ENCODE results near the gene PHF19.

Gene PHF19

DNA sequence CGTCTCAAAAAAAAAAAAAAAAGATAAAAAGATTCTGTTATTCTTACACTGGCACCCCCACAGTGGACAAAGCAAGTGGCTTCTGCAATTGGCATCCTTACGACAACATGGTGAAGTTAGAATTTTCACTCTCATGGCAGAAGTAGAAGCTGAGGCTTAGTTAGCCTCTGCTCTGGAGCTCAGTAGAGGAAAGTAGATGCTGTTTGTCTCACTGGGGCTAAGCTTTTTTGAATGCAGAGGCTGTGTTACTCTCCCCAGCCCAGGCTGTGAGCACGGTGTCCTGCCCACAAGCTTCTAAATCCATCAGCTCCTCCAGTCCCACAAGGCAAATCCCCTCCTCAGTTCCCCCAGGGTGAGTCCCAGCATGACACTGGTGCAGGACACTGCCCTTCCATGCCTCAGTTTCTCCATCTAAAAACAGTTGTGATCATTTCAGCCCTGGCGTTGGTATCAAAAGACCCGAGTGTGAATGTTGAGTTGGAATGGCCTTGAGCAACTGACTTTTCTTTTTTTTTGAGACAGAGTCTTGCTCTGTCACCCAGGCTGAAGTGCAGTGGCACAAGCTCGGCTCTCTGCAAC, 22.6 kb upstream of the PHF19 start:
- no peak overlapping the region for H2AFZ ChIP-seq (ENCODE audit: insufficient read depth, low read length, poor library complexity)
- no peak overlapping the region for H3K23ac ChIP-seq (ENCODE audit: low read length)
- no peaks in the 10 kb centered on the region for H3K36me3 ChIP-seq (ENCODE audit: control insufficient read depth in 1 of 2, insufficient read depth in 2 of 2, low read length in 2 of 2)
- no peak overlapping the region for H2AK5ac ChIP-seq (ENCODE audit: low read length)
- no peaks in the 10 kb centered on the region for H3K79me2 ChIP-seq (ENCODE audit: control insufficient read depth, insufficient read depth, low read length, poor library complexity)
- H3K4me2 ChIP-seq (ENCODE audit: low read length), result no peak overlapping the region
- no peaks in the 10 kb centered on the region for H3K79me1 ChIP-seq (ENCODE audit: low read length)
- H3K27me3 ChIP-seq (ENCODE audit: insufficient read depth, low read length), result no peaks in the 10 kb centered on the region
- H4K12ac ChIP-seq (ENCODE audit: low read depth, low read length), result no peak overlapping the region
- no peaks in the 10 kb centered on the region for H3K4me1 ChIP-seq (ENCODE audit: control insufficient read depth in 1 of 2, insufficient read depth in 2 of 2, low read length in 2 of 2)
- no peak overlapping the region for H3K4ac ChIP-seq (ENCODE audit: low read depth, low read length)
- H2BK5ac ChIP-seq (ENCODE audit: low read depth, low read length, poor library complexity), result no peak overlapping the region
- no peak overlapping the region for H3K4me3 ChIP-seq (ENCODE audit: low read depth, low read length)
- no CpG with 5 or more reads among the region's 6 CpGs for WGBS (ENCODE audit: extremely low coverage, insufficient coverage, insufficient read length)
- no peak overlapping the region for H4K8ac ChIP-seq (ENCODE audit: low read depth, low read length)
- H3K18ac ChIP-seq (ENCODE audit: low read length), result no peak overlapping the region
- no peak overlapping the region for H2BK12ac ChIP-seq (ENCODE audit: low read length)
- no peak overlapping the region for H3K27ac ChIP-seq (ENCODE audit: low read depth, low read length)
- H4K91ac ChIP-seq (ENCODE audit: low read depth, low read length), result no peak overlapping the region
- no peak overlapping the region for H2BK120ac ChIP-seq (ENCODE audit: insufficient read depth, low read length, poor library complexity)
- no peak overlapping the region for H3K9ac ChIP-seq (ENCODE audit: low read length)
- DNase-seq, result no peak
- no peaks in the 10 kb centered on the region for H3K9me3 ChIP-seq (ENCODE audit: insufficient read depth, low read depth, low read length)
- no peak overlapping the region for H3K14ac ChIP-seq (ENCODE audit: low read length)

DNA sequence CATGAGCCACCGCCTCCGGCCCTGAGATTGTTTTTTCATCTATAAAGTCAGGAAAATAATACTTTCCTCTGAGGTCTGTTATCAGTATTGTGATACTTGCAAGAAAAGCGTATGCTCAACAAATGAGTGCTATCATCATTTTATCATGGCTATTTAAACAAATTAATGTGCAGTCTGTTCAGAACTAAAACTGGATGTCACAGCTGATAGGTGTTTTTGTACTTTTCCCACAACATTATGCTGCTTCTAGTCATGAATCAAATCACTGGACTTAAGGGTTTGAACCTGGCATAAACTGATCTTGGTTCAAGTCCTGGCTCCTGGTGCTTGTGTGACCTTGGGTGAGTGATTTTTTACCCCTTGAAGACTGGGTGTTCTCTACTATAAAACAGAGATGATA, 21.4 kb upstream of the PHF19 start:
- H3K14ac ChIP-seq (ENCODE audit: low read length), result no peak overlapping the region
- no peaks in the 10 kb centered on the region for H3K79me2 ChIP-seq (ENCODE audit: control insufficient read depth, insufficient read depth, low read length, poor library complexity)
- H3K27me3 ChIP-seq (ENCODE audit: insufficient read depth, low read length), result no peaks in the 10 kb centered on the region
- no peak overlapping the region for H2AK5ac ChIP-seq (ENCODE audit: low read length)
- no peak overlapping the region for H2BK12ac ChIP-seq (ENCODE audit: low read length)
- H3K79me1 ChIP-seq (ENCODE audit: low read length), result no peaks in the 10 kb centered on the region
- H4K91ac ChIP-seq (ENCODE audit: low read depth, low read length), result no peak overlapping the region
- no peak overlapping the region for H3K4ac ChIP-seq (ENCODE audit: low read depth, low read length)
- H2BK5ac ChIP-seq (ENCODE audit: low read depth, low read length, poor library complexity), result no peak overlapping the region
- no peak overlapping the region for H3K27ac ChIP-seq (ENCODE audit: low read depth, low read length)
- no peaks in the 10 kb centered on the region for H3K4me1 ChIP-seq (ENCODE audit: control insufficient read depth in 1 of 2, insufficient read depth in 2 of 2, low read length in 2 of 2)
- H4K12ac ChIP-seq (ENCODE audit: low read depth, low read length), result no peak overlapping the region
- DNase-seq, result no peak
- H2BK120ac ChIP-seq (ENCODE audit: insufficient read depth, low read length, poor library complexity), result no peak overlapping the region
- no peaks in the 10 kb centered on the region for H3K9me3 ChIP-seq (ENCODE audit: insufficient read depth, low read depth, low read length)
- no peak overlapping the region for H3K18ac ChIP-seq (ENCODE audit: low read length)
- no peak overlapping the region for H2AFZ ChIP-seq (ENCODE audit: insufficient read depth, low read length, poor library complexity)
- H4K8ac ChIP-seq (ENCODE audit: low read depth, low read length), result no peak overlapping the region
- no CpG with 5 or more reads among the region's 3 CpGs for WGBS (ENCODE audit: extremely low coverage, insufficient coverage, insufficient read length)
- no peak overlapping the region for H3K4me3 ChIP-seq (ENCODE audit: low read depth, low read length)
- H3K23ac ChIP-seq (ENCODE audit: low read length), result no peak overlapping the region
- no peaks in the 10 kb centered on the region for H3K36me3 ChIP-seq (ENCODE audit: control insufficient read depth in 1 of 2, insufficient read depth in 2 of 2, low read length in 2 of 2)
- H3K4me2 ChIP-seq (ENCODE audit: low read length), result no peak overlapping the region
- no peak overlapping the region for H3K9ac ChIP-seq (ENCODE audit: low read length)

DNA sequence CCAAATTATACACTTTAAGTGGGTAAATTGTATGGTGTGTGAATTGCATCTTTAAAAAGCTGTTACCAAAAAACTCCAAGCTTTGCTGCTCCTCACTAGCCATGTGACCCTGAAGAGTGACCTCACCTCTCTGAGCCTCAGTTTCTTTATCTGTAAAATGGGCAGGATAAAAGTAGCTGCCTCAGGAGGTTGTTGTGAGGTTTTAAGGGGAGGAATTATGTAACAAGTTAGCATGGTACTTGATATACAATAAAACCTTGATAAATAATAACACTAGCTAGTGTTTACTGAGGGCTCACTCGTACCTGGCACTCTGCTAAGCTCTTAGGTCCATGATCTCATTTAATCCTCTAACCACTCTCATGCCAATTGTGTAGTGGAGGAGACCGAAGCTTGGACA, 19.0 kb upstream of the PHF19 start:
- H3K27ac ChIP-seq (ENCODE audit: low read depth, low read length), result no peak overlapping the region
- DNase-seq, result no peak
- no peaks in the 10 kb centered on the region for H3K79me2 ChIP-seq (ENCODE audit: control insufficient read depth, insufficient read depth, low read length, poor library complexity)
- H2BK5ac ChIP-seq (ENCODE audit: low read depth, low read length, poor library complexity), result no peak overlapping the region
- no peak overlapping the region for H3K4me3 ChIP-seq (ENCODE audit: low read depth, low read length)
- no peaks in the 10 kb centered on the region for H3K27me3 ChIP-seq (ENCODE audit: insufficient read depth, low read length)
- no peak overlapping the region for H3K4ac ChIP-seq (ENCODE audit: low read depth, low read length)
- H3K9me3 ChIP-seq (ENCODE audit: insufficient read depth, low read depth, low read length), result no peaks in the 10 kb centered on the region
- H4K91ac ChIP-seq (ENCODE audit: low read depth, low read length), result no peak overlapping the region
- H2BK12ac ChIP-seq (ENCODE audit: low read length), result no peak overlapping the region
- H2AK5ac ChIP-seq (ENCODE audit: low read length), result no peak overlapping the region
- no peaks in the 10 kb centered on the region for H3K4me1 ChIP-seq (ENCODE audit: control insufficient read depth in 1 of 2, insufficient read depth in 2 of 2, low read length in 2 of 2)
- H2AFZ ChIP-seq (ENCODE audit: insufficient read depth, low read length, poor library complexity), result no peak overlapping the region
- no peak overlapping the region for H3K4me2 ChIP-seq (ENCODE audit: low read length)
- no peak overlapping the region for H3K14ac ChIP-seq (ENCODE audit: low read length)
- WGBS (ENCODE audit: extremely low coverage, insufficient coverage, insufficient read length), result no CpG with 5 or more reads among the region's 2 CpGs
- H3K36me3 ChIP-seq (ENCODE audit: control insufficient read depth in 1 of 2, insufficient read depth in 2 of 2, low read length in 2 of 2), result no peaks in the 10 kb centered on the region
- no peak overlapping the region for H4K8ac ChIP-seq (ENCODE audit: low read depth, low read length)
- no peak overlapping the region for H3K18ac ChIP-seq (ENCODE audit: low read length)
- no peak overlapping the region for H2BK120ac ChIP-seq (ENCODE audit: insufficient read depth, low read length, poor library complexity)
- no peaks in the 10 kb centered on the region for H3K79me1 ChIP-seq (ENCODE audit: low read length)
- H3K9ac ChIP-seq (ENCODE audit: low read length), result no peak overlapping the region
- no peak overlapping the region for H4K12ac ChIP-seq (ENCODE audit: low read depth, low read length)
- H3K23ac ChIP-seq (ENCODE audit: low read length), result no peak overlapping the region

DNA sequence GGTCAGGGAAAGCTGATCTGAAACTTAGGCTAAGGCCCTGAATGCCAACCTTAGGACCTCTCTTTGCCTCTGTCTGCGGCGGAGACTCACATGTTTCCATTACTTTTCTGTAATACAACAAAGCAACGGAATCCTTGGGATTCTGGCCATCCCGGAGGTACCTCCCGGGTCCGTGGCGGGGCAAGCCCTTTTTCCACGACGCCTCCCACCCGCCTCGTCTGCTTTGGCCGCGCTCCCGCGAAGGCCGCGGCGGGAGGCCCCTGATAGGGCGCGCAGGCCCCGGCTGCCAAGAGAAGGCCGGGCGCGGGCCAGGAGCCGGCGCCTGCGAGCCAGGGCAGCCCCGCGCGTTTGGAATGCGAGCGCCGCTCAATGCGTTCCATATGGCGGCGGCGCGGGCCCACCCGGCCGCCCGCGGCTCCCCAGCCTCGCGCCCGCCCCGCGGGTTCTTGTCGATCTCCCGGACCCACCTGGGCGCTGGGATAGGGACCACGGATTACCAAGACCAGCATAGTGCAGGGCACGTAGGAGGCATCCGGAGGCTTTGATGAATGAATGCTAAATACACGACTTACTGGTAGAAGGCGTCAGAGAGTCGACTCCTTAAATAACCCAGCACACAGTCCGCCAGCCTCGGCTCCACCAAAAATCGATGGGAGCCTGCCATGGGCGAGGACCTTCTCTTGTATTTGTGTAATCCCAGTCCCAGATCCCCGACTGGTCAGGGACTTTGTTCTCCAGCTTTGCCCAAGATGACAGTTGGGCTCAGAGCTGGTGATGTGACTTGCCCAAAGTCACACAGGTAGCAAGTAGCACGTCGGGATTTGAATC, 17.5 kb upstream of the PHF19 start:
- Histone ChIP-seq H2AK5ac (ENCODE audit: low read length) (no peak overlapping the region), H3K9ac (ENCODE audit: low read length) (no peak overlapping the region), H3K4me1 (ENCODE audit: control insufficient read depth in 1 of 2, insufficient read depth in 2 of 2, low read length in 2 of 2) (no peaks in the 10 kb centered on the region), H4K8ac (ENCODE audit: low read depth, low read length) (no peak overlapping the region), H2BK5ac (ENCODE audit: low read depth, low read length, poor library complexity) (no peak overlapping the region), H2BK120ac (ENCODE audit: insufficient read depth, low read length, poor library complexity) (no peak overlapping the region), H3K36me3 (ENCODE audit: control insufficient read depth in 1 of 2, insufficient read depth in 2 of 2, low read length in 2 of 2) (no peaks in the 10 kb centered on the region), H2AFZ (ENCODE audit: insufficient read depth, low read length, poor library complexity) (no peak overlapping the region), H2BK12ac (ENCODE audit: low read length) (no peak overlapping the region), H3K79me1 (ENCODE audit: low read length) (no peaks in the 10 kb centered on the region), H3K9me3 (ENCODE audit: insufficient read depth, low read depth, low read length) (no peaks in the 10 kb centered on the region), H3K4me3 (ENCODE audit: low read depth, low read length) (no peak overlapping the region), H3K18ac (ENCODE audit: low read length) (no peak overlapping the region), H3K27me3 (ENCODE audit: insufficient read depth, low read length) (no peaks in the 10 kb centered on the region), H4K91ac (ENCODE audit: low read depth, low read length) (no peak overlapping the region), H3K4ac (ENCODE audit: low read depth, low read length) (no peak overlapping the region), H3K27ac (ENCODE audit: low read depth, low read length) (no peak overlapping the region), H3K14ac (ENCODE audit: low read length) (no peak overlapping the region), H4K12ac (ENCODE audit: low read depth, low read length) (no peak overlapping the region), H3K4me2 (ENCODE audit: low read length) (no peak overlapping the region), H3K79me2 (ENCODE audit: control insufficient read depth, insufficient read depth, low read length, poor library complexity) (no peaks in the 10 kb centered on the region), H3K23ac (ENCODE audit: low read length) (no peak overlapping the region)
- DNase-seq, result no peak
- no CpG with 5 or more reads among the region's 63 CpGs for WGBS (ENCODE audit: extremely low coverage, insufficient coverage, insufficient read length)

All from trophoblast cell (in vitro differentiated cells and primary cell).